ENCODE results near the gene BAHD1.

DNA sequence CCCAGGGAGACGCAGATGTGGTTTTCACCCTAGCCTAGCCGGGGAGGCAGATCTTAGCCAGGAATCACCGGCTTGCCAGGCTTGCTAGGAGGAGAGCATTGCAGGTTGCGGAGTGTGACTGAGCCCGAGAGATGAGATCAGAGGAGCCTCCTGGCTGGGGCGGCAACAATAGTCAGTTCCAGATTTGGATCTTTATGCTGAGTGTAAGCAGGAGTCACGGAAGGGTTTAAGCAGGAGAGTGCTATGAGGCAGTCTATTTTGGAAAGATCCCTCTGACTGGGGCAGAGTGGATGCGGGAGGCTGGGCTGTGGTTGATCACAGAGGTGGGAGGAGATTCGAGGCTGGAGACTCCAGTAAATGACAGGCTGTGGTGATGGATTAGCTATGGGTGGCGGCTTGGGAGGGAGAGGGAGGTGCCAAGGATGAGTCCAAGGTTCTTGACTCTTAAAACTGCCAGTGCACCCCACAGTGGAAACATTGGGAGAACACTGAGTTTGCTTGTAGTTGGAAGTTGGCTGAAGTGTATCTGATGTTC, 10.4 kb upstream of the BAHD1 start:
- TF ChIP-seq ZNF274 (IDR thresholded peaks at IDR 0.05; ENCODE audit: low read depth, low read length) (no peak), SUZ12 (IDR thresholded peaks at IDR 0.05; ENCODE audit: extremely low read depth, insufficient read depth, insufficient read length) (no peak)

Measured in NT2/D1 (cell line).